HG03575 (cell line): ENCODE measurements around the gene GIT2.

Experiments used
- ATAC-seq: cut with Tn5 transposase; IDR thresholded peaks from one replicate; pipeline ENCODE4 v1.9.1; 2021; ENCODE audit not compliant: unreplicated experiment, insufficient number of reproducible peaks, low FRiP score; ENCODE audit errors: extremely low read depth

The GIT2 gene

GRCh38 chr12:109952160-109952858 is 43.9 kb downstream of the GIT2 start:
- ATAC-seq: no peak

GRCh38 chr12:109951751-109952150 is 44.4 kb downstream of the GIT2 start:
- no peak for ATAC-seq

- ATAC-seq: no peak
Observed at GRCh38 chr12:109951136-109951535, 45.0 kb downstream of the GIT2 start.

GRCh38 chr12:109950625-109951024 is 45.5 kb downstream of the GIT2 start:
- ATAC-seq: no peak

GRCh38 chr12:109949089-109949488 is 47.1 kb downstream of the GIT2 start:
- ATAC-seq: no peak

- ATAC-seq: no peak
Observed at GRCh38 chr12:109948368-109948767, 47.8 kb downstream of the GIT2 start.

- ATAC-seq: no peak
Observed at GRCh38 chr12:109947521-109947920, 48.6 kb downstream of the GIT2 start.

GRCh38 chr12:109946913-109947312 is 49.3 kb downstream of the GIT2 start:
- no peak for ATAC-seq

- ATAC-seq: no peak
Observed at GRCh38 chr12:109946505-109946904, 49.7 kb downstream of the GIT2 start.

GRCh38 chr12:109944561-109945359 is 51.4 kb downstream of the GIT2 start:
- ATAC-seq: no peak

GRCh38 chr12:109943811-109944210 is 52.4 kb downstream of the GIT2 start:
- ATAC-seq: no peak

- no peak for ATAC-seq
Observed at GRCh38 chr12:109940339-109940923, 55.7 kb downstream of the GIT2 start.

- ATAC-seq: no peak
Observed at GRCh38 chr12:109939504-109939903, 56.7 kb downstream of the GIT2 start.

GRCh38 chr12:109938947-109939346 is 57.2 kb downstream of the GIT2 start:
- no peak for ATAC-seq

- ATAC-seq: no peak
Observed at GRCh38 chr12:109937371-109937770, 58.8 kb downstream of the GIT2 start.

- no peak for ATAC-seq
Observed at GRCh38 chr12:109934026-109934425, 62.1 kb downstream of the GIT2 start.

- no peak for ATAC-seq
Observed at GRCh38 chr12:109932878-109933503, 63.2 kb downstream of the GIT2 start.

GRCh38 chr12:109931143-109931542 is 65.0 kb downstream of the GIT2 start:
- no peak for ATAC-seq

GRCh38 chr12:109930028-109930800 is 66.0 kb downstream of the GIT2 start:
- no peak for ATAC-seq
